Renal cortical epithelial cell (primary cell): Measurements from ENCODE around the gene DENND4C. TPM values are rescaled to one million over a fixed set of nuclear protein-coding genes. Genes with fewer than 3 reads are reported as not detected.
"Not testable (repeated sequence)": the region's sequence is repeated elsewhere in the genome, so short reads cannot be mapped to it uniquely, and the experiment has no call there.

Source experiments
- DNase-seq: peaks from one replicate; pipeline ENCODE4 v3.0.0-alpha.2; 2011; ENCODE audit warnings: low read depth
- total RNA-seq: library from RNA; depleted of rRNA; stranded (reverse); fragments of >200 nt; gene quantifications from 2 replicates; pipeline ENCODE4 v1.2.3, GENCODE V29; 2014

DENND4C gene
- total RNA-seq, 1 donor from 2014 or later, result 155 TPM

GRCh38 chr9:19372567-19372966 is 142.1 kb downstream of the DENND4C start:
- DNase-seq, result no peak

GRCh38 chr9:19373527-19373926 is 143.0 kb downstream of the DENND4C start:
- DNase-seq, result no peak

GRCh38 chr9:19375538-19375937 is 145.0 kb downstream of the DENND4C start:
- peak; percentile 13 for DNase-seq

- peak; percentile 13 for DNase-seq
These were observed 146.4 kb downstream of the DENND4C start for GRCh38 chr9:19376931-19377330.

GRCh38 chr9:19378164-19378563 is 147.7 kb downstream of the DENND4C start:
- no peak for DNase-seq

- no peak for DNase-seq
These were observed 148.2 kb downstream of the DENND4C start for GRCh38 chr9:19378647-19379046.

GRCh38 chr9:19379283-19379682 is 148.8 kb downstream of the DENND4C start:
- DNase-seq, result no peak

- DNase-seq, result no peak
These were observed 149.2 kb downstream of the DENND4C start for GRCh38 chr9:19379697-19380046.

- DNase-seq, result no peak
These were observed 150.3 kb downstream of the DENND4C start for GRCh38 chr9:19380826-19381075.

GRCh38 chr9:19381656-19382055 is 151.2 kb downstream of the DENND4C start:
- DNase-seq, result no peak

GRCh38 chr9:19385212-19385611 is 154.7 kb downstream of the DENND4C start:
- DNase-seq, result not testable (repeated sequence)

- DNase-seq, result no peak
These were observed 155.5 kb downstream of the DENND4C start for GRCh38 chr9:19385786-19386501.

GRCh38 chr9:19386502-19387044 is 156.1 kb downstream of the DENND4C start:
- no peak for DNase-seq

- DNase-seq, result no peak
These were observed 156.8 kb downstream of the DENND4C start for GRCh38 chr9:19387317-19387716.

- not testable (repeated sequence) for DNase-seq
These were observed 159.0 kb downstream of the DENND4C start for GRCh38 chr9:19389539-19389938.

- DNase-seq, result no peak
These were observed 167.4 kb downstream of the DENND4C start for GRCh38 chr9:19397845-19398244.

- DNase-seq, result not testable (repeated sequence)
These were observed 172.7 kb downstream of the DENND4C start for GRCh38 chr9:19403231-19403630.

GRCh38 chr9:19404283-19405075 is 174.0 kb downstream of the DENND4C start:
- DNase-seq, result peak; percentile 33

- no peak for DNase-seq
These were observed 175.3 kb downstream of the DENND4C start for GRCh38 chr9:19405771-19406170.

GRCh38 chr9:19408316-19408692 is 177.8 kb downstream of the DENND4C start:
- DNase-seq, result no peak

- DNase-seq, result peak; percentile 67
These were observed 178.4 kb downstream of the DENND4C start, which contains the start of gene ACER2 for GRCh38 chr9:19408693-19409400. TSS of gene ACER2 (plus strand) at chr9:19409009. CDS start at chr9:19409085, 76 bp downstream.

- DNase-seq, result no peak
These were observed 179.1 kb downstream of the DENND4C start for GRCh38 chr9:19409401-19410194.
